Measurements from ENCODE around the gene CTR9.

CTR9 gene

GRCh38 chr11:10727146-10727851 is 23.7 kb upstream of the CTR9 start:
- DNase-seq = no peak
- Histone ChIP-seq H3K4me3 (ENCODE audit: control insufficient read depth in 1 of 7, extremely low read depth in 1 of 7, insufficient read depth in 4 of 7, low read depth in 2 of 7, low read length in 6 of 7) (no peak overlapping the region), H3K9me3 (ENCODE audit: control extremely low read depth in 1 of 5, control insufficient read depth in 4 of 5, insufficient read depth in 2 of 5, low read depth in 1 of 5, low read length in 4 of 5) (peaks cover 0 to 8% (median 6%) of the 10 kb centered on the region in 5 experiments), H3K27ac (ENCODE audit: insufficient read depth in 1 of 2, low read depth in 1 of 2, low read length in 2 of 2, poor library complexity in 1 of 2, severe bottlenecking in 2 of 2) (no peak overlapping the region), H3K27me3 (replicated peaks in 2 of 5; ENCODE audit: control insufficient read depth in 4 of 5, insufficient read depth in 5 of 5, low read length in 4 of 5) (no peaks in the 10 kb centered on the region), H3K36me3 (ENCODE audit: control insufficient read depth in 4 of 4, insufficient read depth in 4 of 4, low read length in 3 of 4) (no peaks in the 10 kb centered on the region), H3K4me1 (ENCODE audit: control extremely low read depth in 1 of 4, control insufficient read depth in 4 of 4, insufficient read depth in 4 of 4, low read length in 3 of 4) (peaks cover 0 to 27% (median 19%) of the 10 kb centered on the region in 4 experiments)
- ChIA-PET POLR2A (interaction anchor here (1.2 kb wide), 1 partner anchor 39 kb away, joined by 6 read pairs; no protein-coding TSS in a partner anchor), CTCF (interaction anchor here (0.7 to 2.5 kb wide), 14 partner anchors 10 to 314 kb away, joined by 3 to 11 read pairs (median 3); partner anchors contain the start of gene RNF141)
- 100% methylated on average over 3 of the region's 4 CpGs for WGBS (ENCODE audit: insufficient coverage)

GRCh38 chr11:10728154-10728553 is 22.9 kb upstream of the CTR9 start:
- Histone ChIP-seq H3K4me3 (ENCODE audit: control insufficient read depth in 1 of 7, extremely low read depth in 1 of 7, insufficient read depth in 4 of 7, low read depth in 2 of 7, low read length in 6 of 7) (no peak overlapping the region), H3K9me3 (ENCODE audit: control extremely low read depth in 1 of 5, control insufficient read depth in 4 of 5, insufficient read depth in 2 of 5, low read depth in 1 of 5, low read length in 4 of 5) (peaks cover 0 to 8% (median 6%) of the 10 kb centered on the region in 5 experiments), H3K4me1 (ENCODE audit: control extremely low read depth in 1 of 4, control insufficient read depth in 4 of 4, insufficient read depth in 4 of 4, low read length in 3 of 4) (peaks cover 0 to 23% (median 13%) of the 10 kb centered on the region in 4 experiments), H3K27ac (ENCODE audit: insufficient read depth in 1 of 2, low read depth in 1 of 2, low read length in 2 of 2, poor library complexity in 1 of 2, severe bottlenecking in 2 of 2) (no peak overlapping the region), H3K27me3 (replicated peaks in 2 of 5; ENCODE audit: control insufficient read depth in 4 of 5, insufficient read depth in 5 of 5, low read length in 4 of 5) (no peaks in the 10 kb centered on the region), H3K36me3 (ENCODE audit: control insufficient read depth in 4 of 4, insufficient read depth in 4 of 4, low read length in 3 of 4) (no peaks in the 10 kb centered on the region)
- ChIA-PET CTCF (interaction anchor here (0.8 to 2.5 kb wide), 8 partner anchors 9 to 271 kb away, joined by 3 to 11 read pairs (median 4); partner anchors contain the start of gene RNF141), POLR2A (no interaction called here)
- 100% methylated on average over 2 of the region's 3 CpGs for WGBS (ENCODE audit: insufficient coverage)
- no peak for DNase-seq

GRCh38 chr11:10728789-10729472 is 22.1 kb upstream of the CTR9 start:
- Histone ChIP-seq H3K4me3 (ENCODE audit: control insufficient read depth in 1 of 7, extremely low read depth in 1 of 7, insufficient read depth in 4 of 7, low read depth in 2 of 7, low read length in 6 of 7) (peak overlapping the region in 1 of 7 experiments; percentile 54), H3K36me3 (ENCODE audit: control insufficient read depth in 4 of 4, insufficient read depth in 4 of 4, low read length in 3 of 4) (no peaks in the 10 kb centered on the region), H3K27ac (ENCODE audit: insufficient read depth in 1 of 2, low read depth in 1 of 2, low read length in 2 of 2, poor library complexity in 1 of 2, severe bottlenecking in 2 of 2) (no peak overlapping the region), H3K4me1 (ENCODE audit: control extremely low read depth in 1 of 4, control insufficient read depth in 4 of 4, insufficient read depth in 4 of 4, low read length in 3 of 4) (peaks cover 0 to 23% (median 10%) of the 10 kb centered on the region in 4 experiments), H3K27me3 (replicated peaks in 2 of 5; ENCODE audit: control insufficient read depth in 4 of 5, insufficient read depth in 5 of 5, low read length in 4 of 5) (no peaks in the 10 kb centered on the region), H3K9me3 (ENCODE audit: control extremely low read depth in 1 of 5, control insufficient read depth in 4 of 5, insufficient read depth in 2 of 5, low read depth in 1 of 5, low read length in 4 of 5) (peaks cover 0 to 8% (median 6%) of the 10 kb centered on the region in 5 experiments)
- WGBS (ENCODE audit: insufficient coverage) = 87% methylated on average over 15 of the region's 20 CpGs
- CTCF ChIA-PET = interaction anchor here (1.5 to 2.5 kb wide), 5 partner anchors 11 to 189 kb away, joined by 4 to 11 read pairs (median 6); no protein-coding TSS in a partner anchor
- DNase-seq = no peak
- POLR2A ChIA-PET = no interaction called here

DNA sequence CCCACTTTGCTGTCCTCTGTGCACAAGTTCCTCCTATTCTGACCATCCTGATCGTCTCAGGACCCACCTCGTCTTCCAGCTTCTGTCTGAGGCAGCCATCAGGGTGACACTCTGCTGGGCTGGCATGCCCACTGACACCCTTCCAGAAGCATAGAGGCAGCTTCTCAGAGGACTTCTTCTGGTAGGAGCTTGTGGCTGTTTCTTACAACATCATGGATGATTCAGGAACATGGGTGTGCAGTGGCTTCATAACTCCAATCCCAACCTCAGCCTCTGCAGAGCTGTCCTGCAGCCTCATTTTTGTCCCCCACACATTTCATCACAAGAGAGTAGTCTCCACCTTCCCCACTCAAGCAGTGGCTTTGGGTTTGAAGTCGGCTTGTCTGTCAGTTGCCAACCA is 20.9 kb upstream of the CTR9 start:
- WGBS (ENCODE audit: insufficient coverage) = 96% methylated on average over 3 of the region's 3 CpGs
- H3K4me3 ChIP-seq (ENCODE audit: control insufficient read depth in 1 of 7, extremely low read depth in 1 of 7, insufficient read depth in 4 of 7, low read depth in 2 of 7, low read length in 6 of 7) = no peak overlapping the region
- H3K36me3 ChIP-seq (ENCODE audit: control insufficient read depth in 4 of 4, insufficient read depth in 4 of 4, low read length in 3 of 4) = no peaks in the 10 kb centered on the region
- no peaks in the 10 kb centered on the region for H3K27me3 ChIP-seq (replicated peaks in 2 of 5; ENCODE audit: control insufficient read depth in 4 of 5, insufficient read depth in 5 of 5, low read length in 4 of 5)
- ChIA-PET CTCF (interaction anchor here (0.8 to 2.1 kb wide), 9 partner anchors 12 to 327 kb away, joined by 3 to 6 read pairs (median 4); no protein-coding TSS in a partner anchor), POLR2A (interaction anchor here (0.7 kb wide), 1 partner anchor 209 kb away, joined by 3 read pairs; no protein-coding TSS in a partner anchor)
- DNase-seq = no peak
- H3K27ac ChIP-seq (ENCODE audit: insufficient read depth in 1 of 2, low read depth in 1 of 2, low read length in 2 of 2, poor library complexity in 1 of 2, severe bottlenecking in 2 of 2) = no peak overlapping the region
- H3K4me1 ChIP-seq (ENCODE audit: control extremely low read depth in 1 of 4, control insufficient read depth in 4 of 4, insufficient read depth in 4 of 4, low read length in 3 of 4) = peaks cover 0 to 22% (median 9%) of the 10 kb centered on the region in 4 experiments
- H3K9me3 ChIP-seq (ENCODE audit: control extremely low read depth in 1 of 5, control insufficient read depth in 4 of 5, insufficient read depth in 2 of 5, low read depth in 1 of 5, low read length in 4 of 5) = peaks cover 0 to 8% (median 6%) of the 10 kb centered on the region in 5 experiments

GRCh38 chr11:10731064-10731680 is 19.9 kb upstream of the CTR9 start:
- WGBS (ENCODE audit: insufficient coverage) = no CpG with 5 or more reads among the region's 3 CpGs
- peaks cover 2 to 18% (median 12%) of the 10 kb centered on the region in 4 experiments for H3K4me1 ChIP-seq (ENCODE audit: control extremely low read depth in 1 of 4, control insufficient read depth in 4 of 4, insufficient read depth in 4 of 4, low read length in 3 of 4)
- H3K27ac ChIP-seq (ENCODE audit: insufficient read depth in 1 of 2, low read depth in 1 of 2, low read length in 2 of 2, poor library complexity in 1 of 2, severe bottlenecking in 2 of 2) = no peak overlapping the region
- H3K4me3 ChIP-seq (ENCODE audit: control insufficient read depth in 1 of 7, extremely low read depth in 1 of 7, insufficient read depth in 4 of 7, low read depth in 2 of 7, low read length in 6 of 7) = no peak overlapping the region
- ChIA-PET POLR2A (interaction anchor here (0.7 kb wide), 1 partner anchor 8 kb away, joined by 3 read pairs; no protein-coding TSS in a partner anchor), CTCF (interaction anchor here (0.7 to 2.1 kb wide), 12 partner anchors 13 to 318 kb away, joined by 3 to 12 read pairs (median 4); partner anchors contain the start of gene RNF141)
- peaks cover 0 to 8% (median 6%) of the 10 kb centered on the region in 5 experiments for H3K9me3 ChIP-seq (ENCODE audit: control extremely low read depth in 1 of 5, control insufficient read depth in 4 of 5, insufficient read depth in 2 of 5, low read depth in 1 of 5, low read length in 4 of 5)
- H3K36me3 ChIP-seq (ENCODE audit: control insufficient read depth in 4 of 4, insufficient read depth in 4 of 4, low read length in 3 of 4) = no peaks in the 10 kb centered on the region
- no peak for DNase-seq
- H3K27me3 ChIP-seq (replicated peaks in 2 of 5; ENCODE audit: control insufficient read depth in 4 of 5, insufficient read depth in 5 of 5, low read length in 4 of 5) = no peaks in the 10 kb centered on the region

GRCh38 chr11:10735481-10736475 is 15.3 kb upstream of the CTR9 start:
- H3K27ac ChIP-seq (ENCODE audit: insufficient read depth in 1 of 2, low read depth in 1 of 2, low read length in 2 of 2, poor library complexity in 1 of 2, severe bottlenecking in 2 of 2) = peak overlapping the region in 1 of 2 experiments; percentile 34
- peaks cover 0 to 8% (median 6%) of the 10 kb centered on the region in 5 experiments for H3K9me3 ChIP-seq (ENCODE audit: control extremely low read depth in 1 of 5, control insufficient read depth in 4 of 5, insufficient read depth in 2 of 5, low read depth in 1 of 5, low read length in 4 of 5)
- DNase-seq = peak; percentile 94 to 96 (median 96)
- H3K4me3 ChIP-seq (ENCODE audit: control insufficient read depth in 1 of 7, extremely low read depth in 1 of 7, insufficient read depth in 4 of 7, low read depth in 2 of 7, low read length in 6 of 7) = peak overlapping the region in 5 of 7 experiments; percentile 19 to 58 (median 25)
- 12% methylated on average over 20 of the region's 21 CpGs for WGBS (ENCODE audit: insufficient coverage)
- peaks cover 2 to 32% (median 11%) of the 10 kb centered on the region in 4 experiments for H3K4me1 ChIP-seq (ENCODE audit: control extremely low read depth in 1 of 4, control insufficient read depth in 4 of 4, insufficient read depth in 4 of 4, low read length in 3 of 4)
- ChIA-PET CTCF (interaction anchor here (0.6 to 9.9 kb wide), 33 partner anchors 9 to 410 kb away, joined by 3 to 55 read pairs (median 4); partner anchors contain the start of gene RNF141), POLR2A (no interaction called here)
- no peaks in the 10 kb centered on the region for H3K36me3 ChIP-seq (ENCODE audit: control insufficient read depth in 4 of 4, insufficient read depth in 4 of 4, low read length in 3 of 4)
- no peaks in the 10 kb centered on the region for H3K27me3 ChIP-seq (replicated peaks in 2 of 5; ENCODE audit: control insufficient read depth in 4 of 5, insufficient read depth in 5 of 5, low read length in 4 of 5)

All from common myeloid progenitor, CD34-positive (primary cell).